Measurements from ENCODE around the gene SIAH3. TPM values are rescaled to one million over a fixed set of nuclear protein-coding genes. Genes with fewer than 3 reads are reported as not detected.

SIAH3 gene
- total and polyA plus RNA-seq, 10 of the 15 experiments (the other 5 are each of a cell fraction or from before 2014, with no cell fraction given), result not detected

- DNase-seq (ENCODE audit: low read depth, low spot score) (peak; percentile 32), ATAC-seq (peak; percentile 91), FAIRE-seq (no peak)
- Histone ChIP-seq H3K4me2 (ENCODE audit: control insufficient read depth, insufficient read depth) (no peak overlapping the region), H3K79me2 (ENCODE audit: control insufficient read depth, insufficient read depth, low read length) (no peaks in the 10 kb centered on the region), H4K20me1 (ENCODE audit: control insufficient read depth, insufficient read depth) (no peaks in the 10 kb centered on the region), H3K9me3 (replicated peaks; ENCODE audit: control insufficient read depth, insufficient read depth, low read length) (no peaks in the 10 kb centered on the region), H2AFZ (ENCODE audit: control insufficient read depth, low read depth, low read length) (no peak overlapping the region), H3K27me3 (replicated peaks in 1 of 2; ENCODE audit: control insufficient read depth in 2 of 2, insufficient read depth in 2 of 2, low read length in 1 of 2) (peaks cover 1 to 2% of the 10 kb centered on the region in 2 experiments; a peak in 2 of 4 replicates), H3K4me3 (no peak overlapping the region), H3K27ac (ENCODE audit: control insufficient read depth, insufficient read depth) (no peak overlapping the region), H3K36me3 (ENCODE audit: control insufficient read depth in 2 of 2, insufficient read depth in 2 of 2, low read length in 1 of 2) (no peaks in the 10 kb centered on the region), H3K4me1 (ENCODE audit: control insufficient read depth, insufficient read depth, low read length) (no peaks in the 10 kb centered on the region), H3K9ac (ENCODE audit: control insufficient read depth, insufficient read depth, low read length) (no peak overlapping the region)
- 3% methylated on average over 5 of the region's 5 CpGs for WGBS (ENCODE audit: insufficient coverage, insufficient replicate concordance, low lambda C conversion rate, missing lambda C conversion rate)
- POLR2A ChIA-PET, result no interaction called here
- no TSS peak for BruUV-seq (replicated peaks)
- RAD21 ChIA-PET (ENCODE audit: unreplicated experiment), result no interaction called here
- CTCF ChIA-PET, result interaction anchor here (0.6 to 2.2 kb wide), 3 partner anchors 11 to 533 kb away, joined by 3 to 7 read pairs (median 4); no protein-coding TSS in a partner anchor
- intact Hi-C loops (cut with micrococcal nuclease; ENCODE audit: unreplicated experiment) (no loop called here), in situ Hi-C loops (cut with MboI) (no loop called here)
- SMC1A ChIA-PET (ENCODE audit: uncharacterized antibody, unreplicated experiment), result interaction anchor here (1.0 to 1.6 kb wide), 4 partner anchors 8 to 23 kb away, joined by 3 to 5 read pairs (median 4); no protein-coding TSS in a partner anchor
- TF ChIP-seq IKZF2 (IDR thresholded peaks at IDR 0.05), result peak; percentile 65 to 72; a peak in 2 of 4 replicates
- peak; percentile 85 for TF ChIP-seq MTA2 (IDR thresholded peaks at IDR 0.05; ENCODE audit: low read depth)
- 0 out of 2 replicates have a peak, but pooled peaks have one; percentile 30 for TF ChIP-seq DPF2 (IDR thresholded peaks at IDR 0.05)
- TF ChIP-seq MYB (IDR thresholded peaks at IDR 0.05; ENCODE audit: borderline replicate concordance, low read depth, low read length), result 0 out of 2 replicates have a peak, but pooled peaks have one; percentile 34
- TF ChIP-seq IKZF1 (conservative IDR thresholded peaks at IDR 0.05), result peak; percentile 75
- TF ChIP-seq ATF7 (IDR thresholded peaks at IDR 0.05; ENCODE audit: low read depth), result 0 out of 2 replicates have a peak, but pooled peaks have one; percentile 43
- peak; percentile 50; the same call in 1 of the 2 replicates for TF ChIP-seq RUNX3 (IDR thresholded peaks at IDR 0.05; ENCODE audit: low read length)
- peak; percentile 43; the same call in 1 of the 2 replicates for TF ChIP-seq RELB (IDR thresholded peaks at IDR 0.05; ENCODE audit: low read depth)
- TF ChIP-seq ELK1 (IDR thresholded peaks at IDR 0.05; ENCODE audit: low read depth, low read length), result no peak
- TF ChIP-seq ZBTB33 (IDR thresholded peaks at IDR 0.05), result no peak
- TF ChIP-seq MLLT1 (IDR thresholded peaks at IDR 0.05), result 0 out of 2 replicates have a peak, but pooled peaks have one; percentile 41
- TF ChIP-seq E2F8 (IDR thresholded peaks at IDR 0.05; ENCODE audit: low read depth, partially characterized antibody), result no peak
- TF ChIP-seq EP300 (IDR thresholded peaks at IDR 0.05; ENCODE audit: borderline replicate concordance in 1 of 2, control insufficient read depth in 1 of 2, low read depth in 2 of 2, low read length in 2 of 2), result peak; percentile 45 to 67; a peak in 2 of 4 replicates
Measured at GRCh38 chr13:45826731-45827130, 24.8 kb downstream of the SIAH3 start.

Data from GM12878 (cell line).